Measurements from ENCODE around the gene MYRFL. TPM values are rescaled to one million over a fixed set of nuclear protein-coding genes. Genes with fewer than 3 reads are reported as not detected.

MYRFL gene
- total RNA-seq, 1 experiment from 2014 or later, result 3.2 TPM

DNA sequence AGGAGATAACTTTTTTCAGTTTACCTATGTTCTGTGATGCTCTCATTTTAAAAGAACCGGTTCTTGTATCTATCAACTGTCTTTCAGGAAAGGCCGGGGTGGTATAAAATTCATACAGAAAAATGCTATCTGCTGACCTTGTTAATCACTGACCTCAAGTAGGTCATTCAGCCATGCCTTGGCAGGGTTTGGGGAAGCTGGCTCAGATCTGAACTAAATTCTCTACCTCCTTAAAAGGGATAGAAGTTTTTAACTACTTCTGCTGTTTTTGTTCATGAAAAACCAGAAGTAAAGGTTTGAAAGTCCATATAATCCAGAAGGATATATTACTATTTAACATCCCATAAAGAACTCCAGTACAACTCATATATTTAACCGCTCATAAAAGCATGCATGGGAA, 10.1 kb downstream of the MYRFL start:
- no peak overlapping the region for H2AFZ ChIP-seq (ENCODE audit: low read length)
- no peak overlapping the region for H3K9ac ChIP-seq (ENCODE audit: low read length)
- H3K4me2 ChIP-seq (ENCODE audit: low read depth, low read length, poor library complexity, severe bottlenecking), result no peak overlapping the region
- H3K27ac ChIP-seq (ENCODE audit: low read length), result no peak overlapping the region
- DNase-seq, result no peak
- no peaks in the 10 kb centered on the region for H3K27me3 ChIP-seq (ENCODE audit: low read length)
- H3K9me3 ChIP-seq (ENCODE audit: low read length), result no peaks in the 10 kb centered on the region
- no peaks in the 10 kb centered on the region for H3K79me2 ChIP-seq (ENCODE audit: low read length)
- peaks cover under 1% of the 10 kb centered on the region; the same call in 1 of the 2 replicates for H3K4me1 ChIP-seq (ENCODE audit: low read length)
- H3K36me3 ChIP-seq (ENCODE audit: insufficient read depth, low read length), result no peaks in the 10 kb centered on the region
- no peak overlapping the region for H3K4me3 ChIP-seq (ENCODE audit: low read length)
- H4K20me1 ChIP-seq (ENCODE audit: insufficient read depth, low read depth, low read length), result no peaks in the 10 kb centered on the region
- H3K9me2 ChIP-seq (replicated peaks; ENCODE audit: insufficient read depth, low read length), result no peaks in the 10 kb centered on the region

- no peak overlapping the region for H2AFZ ChIP-seq (ENCODE audit: low read length)
- no peak overlapping the region for H3K9ac ChIP-seq (ENCODE audit: low read length)
- H3K4me1 ChIP-seq (ENCODE audit: low read length), result peaks cover 6% of the 10 kb centered on the region
- no peak overlapping the region for H3K4me3 ChIP-seq (ENCODE audit: low read length)
- H4K20me1 ChIP-seq (ENCODE audit: insufficient read depth, low read depth, low read length), result no peaks in the 10 kb centered on the region
- H3K27me3 ChIP-seq (ENCODE audit: low read length), result no peaks in the 10 kb centered on the region
- no peaks in the 10 kb centered on the region for H3K9me3 ChIP-seq (ENCODE audit: low read length)
- no peaks in the 10 kb centered on the region for H3K36me3 ChIP-seq (ENCODE audit: insufficient read depth, low read length)
- no peak overlapping the region for H3K27ac ChIP-seq (ENCODE audit: low read length)
- no peak overlapping the region for H3K4me2 ChIP-seq (ENCODE audit: low read depth, low read length, poor library complexity, severe bottlenecking)
- H3K9me2 ChIP-seq (replicated peaks; ENCODE audit: insufficient read depth, low read length), result no peaks in the 10 kb centered on the region
- no peaks in the 10 kb centered on the region for H3K79me2 ChIP-seq (ENCODE audit: low read length)
- no peak for DNase-seq
These were observed 11.0 kb downstream of the MYRFL start for GRCh38 chr12:69836015-69836414.

DNA sequence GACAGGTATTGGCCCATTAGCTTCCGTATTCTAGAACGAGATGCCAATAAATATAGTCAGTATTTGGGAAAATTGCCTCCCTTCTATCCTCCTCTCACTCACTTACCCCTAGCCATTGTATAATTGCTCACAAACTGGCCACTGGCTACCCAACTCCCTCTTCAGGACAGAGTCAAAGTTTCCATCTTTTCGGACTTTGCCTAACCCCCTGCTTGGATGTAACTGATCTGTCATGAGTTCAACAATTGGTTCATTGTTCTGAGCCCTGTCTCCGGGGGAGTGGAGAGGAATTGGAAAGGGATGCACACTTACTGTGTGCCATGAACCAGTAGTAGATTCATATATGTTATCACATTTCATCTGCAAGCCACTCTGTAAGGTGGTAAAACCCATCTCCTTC, 12.2 kb downstream of the MYRFL start:
- Histone ChIP-seq H4K20me1 (ENCODE audit: insufficient read depth, low read depth, low read length) (no peaks in the 10 kb centered on the region), H2AFZ (ENCODE audit: low read length) (no peak overlapping the region), H3K9ac (ENCODE audit: low read length) (no peak overlapping the region), H3K79me2 (ENCODE audit: low read length) (no peaks in the 10 kb centered on the region), H3K36me3 (ENCODE audit: insufficient read depth, low read length) (no peaks in the 10 kb centered on the region), H3K9me2 (replicated peaks; ENCODE audit: insufficient read depth, low read length) (no peaks in the 10 kb centered on the region), H3K4me2 (ENCODE audit: low read depth, low read length, poor library complexity, severe bottlenecking) (no peak overlapping the region), H3K9me3 (ENCODE audit: low read length) (no peaks in the 10 kb centered on the region), H3K27me3 (ENCODE audit: low read length) (no peaks in the 10 kb centered on the region), H3K4me3 (ENCODE audit: low read length) (no peak overlapping the region), H3K4me1 (ENCODE audit: low read length) (peaks cover 6% of the 10 kb centered on the region), H3K27ac (ENCODE audit: low read length) (no peak overlapping the region)
- DNase-seq, result no peak

DNA sequence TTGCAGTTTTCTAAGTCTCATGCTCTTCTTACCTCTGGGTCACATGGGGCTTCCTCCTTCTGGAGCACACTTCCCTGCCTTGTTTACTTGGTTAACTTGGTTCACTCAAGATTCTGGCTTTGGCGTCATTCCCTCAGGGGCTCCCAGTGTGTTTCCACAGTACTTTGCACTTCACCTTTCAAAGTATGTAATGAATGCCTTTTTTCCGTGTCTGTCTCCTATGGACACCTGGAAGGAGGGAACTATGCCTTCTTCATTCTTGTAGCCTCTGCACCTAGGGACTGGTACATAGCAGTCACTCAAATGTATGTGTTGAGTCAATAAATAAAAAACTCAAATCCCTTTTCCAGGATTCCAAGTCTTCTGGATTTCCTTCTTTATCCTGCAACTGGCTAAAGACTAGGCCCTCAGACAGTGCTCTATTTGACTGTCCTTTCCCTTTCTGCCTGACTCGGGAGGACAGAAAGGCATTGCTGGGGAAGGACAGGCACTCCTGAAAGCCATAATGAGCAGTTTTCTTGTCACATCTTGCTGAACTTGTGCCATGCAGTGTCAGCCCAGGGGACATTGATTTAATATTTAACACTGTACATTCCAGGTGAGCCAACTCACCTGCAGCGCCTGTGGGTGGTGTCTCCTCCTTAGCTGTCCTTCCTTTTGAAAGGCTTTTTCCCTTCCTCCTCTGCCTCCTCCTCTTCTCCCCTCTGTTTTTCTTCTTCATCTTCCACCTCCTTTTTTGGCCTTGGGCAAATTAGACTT, 12.8 kb downstream of the MYRFL start:
- Histone ChIP-seq H3K9me3 (ENCODE audit: low read length) (no peaks in the 10 kb centered on the region), H3K4me3 (ENCODE audit: low read length) (no peak overlapping the region), H3K27ac (ENCODE audit: low read length) (no peak overlapping the region), H3K9ac (ENCODE audit: low read length) (no peak overlapping the region), H3K4me1 (ENCODE audit: low read length) (peaks cover 6% of the 10 kb centered on the region), H3K36me3 (ENCODE audit: insufficient read depth, low read length) (no peaks in the 10 kb centered on the region), H2AFZ (ENCODE audit: low read length) (no peak overlapping the region), H3K79me2 (ENCODE audit: low read length) (no peaks in the 10 kb centered on the region), H4K20me1 (ENCODE audit: insufficient read depth, low read depth, low read length) (no peaks in the 10 kb centered on the region), H3K9me2 (replicated peaks; ENCODE audit: insufficient read depth, low read length) (no peaks in the 10 kb centered on the region), H3K27me3 (ENCODE audit: low read length) (no peaks in the 10 kb centered on the region), H3K4me2 (ENCODE audit: low read depth, low read length, poor library complexity, severe bottlenecking) (no peak overlapping the region)
- DNase-seq, result no peak

DNA sequence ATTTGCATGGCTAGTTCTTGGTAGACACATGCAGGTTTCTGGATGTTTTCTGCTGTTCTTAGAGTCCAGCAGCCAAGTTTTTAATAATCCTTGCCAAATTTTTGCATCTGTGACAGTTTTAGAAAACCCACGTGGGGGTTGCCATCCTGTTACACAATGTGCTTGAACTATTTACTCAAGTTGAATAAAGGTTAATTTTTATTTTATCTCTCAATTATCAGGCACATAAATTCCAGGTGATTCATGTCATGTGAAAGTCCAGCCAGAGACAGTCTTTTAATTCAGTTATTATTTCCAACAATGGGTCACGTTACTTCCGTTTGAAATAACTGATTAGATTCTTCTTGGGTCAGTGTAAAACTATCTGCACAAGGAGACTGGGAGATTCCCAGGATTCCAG, 15.7 kb downstream of the MYRFL start:
- Histone ChIP-seq H3K4me1 (ENCODE audit: low read length) (peaks cover 6% of the 10 kb centered on the region), H3K27ac (ENCODE audit: low read length) (no peak overlapping the region), H4K20me1 (ENCODE audit: insufficient read depth, low read depth, low read length) (no peaks in the 10 kb centered on the region), H3K79me2 (ENCODE audit: low read length) (no peaks in the 10 kb centered on the region), H2AFZ (ENCODE audit: low read length) (no peak overlapping the region), H3K9ac (ENCODE audit: low read length) (no peak overlapping the region), H3K4me2 (ENCODE audit: low read depth, low read length, poor library complexity, severe bottlenecking) (no peak overlapping the region), H3K27me3 (ENCODE audit: low read length) (no peaks in the 10 kb centered on the region), H3K9me3 (ENCODE audit: low read length) (no peaks in the 10 kb centered on the region), H3K36me3 (ENCODE audit: insufficient read depth, low read length) (no peaks in the 10 kb centered on the region), H3K4me3 (ENCODE audit: low read length) (no peak overlapping the region), H3K9me2 (replicated peaks; ENCODE audit: insufficient read depth, low read length) (no peaks in the 10 kb centered on the region)
- no peak for DNase-seq

- H3K9me2 ChIP-seq (replicated peaks; ENCODE audit: insufficient read depth, low read length), result no peaks in the 10 kb centered on the region
- H3K9ac ChIP-seq (ENCODE audit: low read length), result no peak overlapping the region
- no peaks in the 10 kb centered on the region for H3K27me3 ChIP-seq (ENCODE audit: low read length)
- no peak for DNase-seq
- no peaks in the 10 kb centered on the region for H3K79me2 ChIP-seq (ENCODE audit: low read length)
- no peaks in the 10 kb centered on the region for H3K36me3 ChIP-seq (ENCODE audit: insufficient read depth, low read length)
- no peak overlapping the region for H2AFZ ChIP-seq (ENCODE audit: low read length)
- no peak overlapping the region for H3K27ac ChIP-seq (ENCODE audit: low read length)
- H3K4me2 ChIP-seq (ENCODE audit: low read depth, low read length, poor library complexity, severe bottlenecking), result no peak overlapping the region
- no peaks in the 10 kb centered on the region for H4K20me1 ChIP-seq (ENCODE audit: insufficient read depth, low read depth, low read length)
- no peaks in the 10 kb centered on the region for H3K9me3 ChIP-seq (ENCODE audit: low read length)
- no peak overlapping the region for H3K4me3 ChIP-seq (ENCODE audit: low read length)
- H3K4me1 ChIP-seq (ENCODE audit: low read length), result peaks cover 6% of the 10 kb centered on the region
These were observed 18.6 kb downstream of the MYRFL start for GRCh38 chr12:69843608-69844007.

DNA sequence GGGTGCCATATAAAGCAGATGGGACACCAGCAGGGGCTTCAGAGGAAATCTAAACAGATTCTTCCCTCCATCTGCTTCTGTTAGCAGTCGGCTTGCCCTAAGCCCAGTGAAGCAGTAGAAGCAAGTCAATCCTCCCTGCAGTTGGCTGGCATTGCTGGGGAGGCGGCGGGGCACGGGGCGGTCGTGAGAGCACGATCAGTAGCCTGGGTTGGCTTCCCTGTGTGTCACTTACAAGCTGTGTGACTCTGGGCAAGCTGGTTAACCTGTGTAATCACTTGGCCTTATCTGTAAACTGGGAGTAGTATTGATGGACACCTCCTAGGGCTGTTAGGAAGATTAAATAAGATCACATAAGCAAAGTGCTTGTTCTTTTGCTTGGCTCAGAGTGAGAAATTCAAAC, 19.4 kb downstream of the MYRFL start:
- DNase-seq, result no peak
- Histone ChIP-seq H3K9ac (ENCODE audit: low read length) (no peak overlapping the region), H3K4me2 (ENCODE audit: low read depth, low read length, poor library complexity, severe bottlenecking) (no peak overlapping the region), H4K20me1 (ENCODE audit: insufficient read depth, low read depth, low read length) (no peaks in the 10 kb centered on the region), H3K36me3 (ENCODE audit: insufficient read depth, low read length) (no peaks in the 10 kb centered on the region), H3K27me3 (ENCODE audit: low read length) (no peaks in the 10 kb centered on the region), H3K4me1 (ENCODE audit: low read length) (peaks cover 6% of the 10 kb centered on the region), H2AFZ (ENCODE audit: low read length) (no peak overlapping the region), H3K9me2 (replicated peaks; ENCODE audit: insufficient read depth, low read length) (no peaks in the 10 kb centered on the region), H3K27ac (ENCODE audit: low read length) (no peak overlapping the region), H3K4me3 (ENCODE audit: low read length) (no peak overlapping the region), H3K79me2 (ENCODE audit: low read length) (no peaks in the 10 kb centered on the region), H3K9me3 (ENCODE audit: low read length) (no peaks in the 10 kb centered on the region)

GRCh38 chr12:69844836-69845235, 19.8 kb downstream of the MYRFL start:
- H3K79me2 ChIP-seq (ENCODE audit: low read length), result no peaks in the 10 kb centered on the region
- H2AFZ ChIP-seq (ENCODE audit: low read length), result no peak overlapping the region
- H3K4me1 ChIP-seq (ENCODE audit: low read length), result peaks cover 6% of the 10 kb centered on the region
- no peak for DNase-seq
- H3K27me3 ChIP-seq (ENCODE audit: low read length), result no peaks in the 10 kb centered on the region
- H3K36me3 ChIP-seq (ENCODE audit: insufficient read depth, low read length), result no peaks in the 10 kb centered on the region
- H3K9me2 ChIP-seq (replicated peaks; ENCODE audit: insufficient read depth, low read length), result no peaks in the 10 kb centered on the region
- no peak overlapping the region for H3K27ac ChIP-seq (ENCODE audit: low read length)
- no peak overlapping the region for H3K4me2 ChIP-seq (ENCODE audit: low read depth, low read length, poor library complexity, severe bottlenecking)
- no peaks in the 10 kb centered on the region for H3K9me3 ChIP-seq (ENCODE audit: low read length)
- no peak overlapping the region for H3K4me3 ChIP-seq (ENCODE audit: low read length)
- no peaks in the 10 kb centered on the region for H4K20me1 ChIP-seq (ENCODE audit: insufficient read depth, low read depth, low read length)
- H3K9ac ChIP-seq (ENCODE audit: low read length), result no peak overlapping the region

Data from Karpas-422 (cell line).